ENCODE measurements around the gene OR10G8. TPM values are rescaled to one million over a fixed set of nuclear protein-coding genes. Genes with fewer than 3 reads are reported as not detected.

Gene OR10G8
- total RNA-seq, 1 donor from 2014 or later = not detected

DNA sequence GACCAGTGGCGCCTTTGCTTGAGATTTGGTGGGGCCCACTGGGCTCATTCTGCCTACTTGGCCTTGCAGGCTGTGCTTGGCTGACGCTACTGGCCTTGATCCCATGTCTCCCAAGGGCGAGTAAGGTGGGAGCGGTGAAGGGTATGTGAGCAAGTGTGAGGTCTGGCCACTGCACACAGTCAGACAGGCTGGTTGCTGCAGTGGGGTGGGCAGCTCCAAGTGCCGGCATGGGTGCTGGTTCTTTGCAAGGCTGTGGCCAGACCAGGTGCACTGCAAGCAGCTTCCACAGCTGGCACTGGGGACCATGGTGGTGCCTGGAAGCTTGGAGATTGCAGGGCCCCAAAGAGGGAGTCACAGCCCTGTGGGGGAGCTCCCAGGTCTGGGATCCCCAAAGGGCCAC, 48.0 kb downstream of the OR10G8 start:
- H3K27me3 ChIP-seq = no peaks in the 10 kb centered on the region
- H3K36me3 ChIP-seq = no peaks in the 10 kb centered on the region
- intact Hi-C loops (cut with DNase I) = loop anchor here (10.0 kb wide), 1 partner anchor 510 kb away; no protein-coding TSS in a partner anchor

GRCh38 chr11:124075492-124075840, 48.9 kb downstream of the OR10G8 start:
- Histone ChIP-seq H3K27me3 (no peaks in the 10 kb centered on the region), H3K27ac (no peak overlapping the region), H3K4me1 (peaks cover 5% of the 10 kb centered on the region in 2 donors), H3K36me3 (no peaks in the 10 kb centered on the region), H3K9me3 (no peaks in the 10 kb centered on the region), H3K4me3 (no peak overlapping the region)
- DNase-seq (ENCODE audit: low spot score in 2 of 2) = no peak
- TF ChIP-seq CTCF (IDR thresholded peaks at IDR 0.05) = no peak
- intact Hi-C loops (cut with DNase I) = loop anchor here (10.0 kb wide), 1 partner anchor 509 kb away; no protein-coding TSS in a partner anchor

More for the DNA sequence above, 48.0 kb downstream of the OR10G8 start:
- no peak for DNase-seq (ENCODE audit: low spot score in 2 of 2)
- Histone ChIP-seq H3K4me3 (no peak overlapping the region), H3K27ac (no peak overlapping the region), H3K4me1 (peaks cover 5% of the 10 kb centered on the region in 2 donors), H3K9me3 (no peaks in the 10 kb centered on the region)
- TF ChIP-seq CTCF (IDR thresholded peaks at IDR 0.05) = no peak

GRCh38 chr11:124075841-124076651, 49.4 kb downstream of the OR10G8 start:
- Histone ChIP-seq H3K4me1 (peaks cover 5% of the 10 kb centered on the region in 2 donors), H3K27ac (no peak overlapping the region), H3K4me3 (peak overlapping the region; percentile 48 to 65), H3K27me3 (no peaks in the 10 kb centered on the region), H3K9me3 (no peaks in the 10 kb centered on the region), H3K36me3 (no peaks in the 10 kb centered on the region)
- intact Hi-C loops (cut with DNase I) = loop anchor here (10.0 kb wide), 1 partner anchor 509 kb away; no protein-coding TSS in a partner anchor
- no peak for TF ChIP-seq CTCF (IDR thresholded peaks at IDR 0.05)
- no peak for DNase-seq (ENCODE audit: low spot score in 2 of 2)

- Histone ChIP-seq H3K36me3 (no peaks in the 10 kb centered on the region), H3K27ac (no peak overlapping the region), H3K4me3 (no peak overlapping the region), H3K4me1 (no peaks in the 10 kb centered on the region), H3K27me3 (no peaks in the 10 kb centered on the region), H3K9me3 (no peaks in the 10 kb centered on the region)
- DNase-seq (ENCODE audit: low spot score in 2 of 2) = no peak
- intact Hi-C loops (cut with DNase I) = loop anchor here (10.0 kb wide), 1 partner anchor 508 kb away; no protein-coding TSS in a partner anchor
- no peak for TF ChIP-seq CTCF (IDR thresholded peaks at IDR 0.05)
These were observed 50.7 kb downstream of the OR10G8 start for GRCh38 chr11:124077266-124077665.

- H3K36me3 ChIP-seq = no peaks in the 10 kb centered on the region
- intact Hi-C loops (cut with DNase I) = loop anchor here (10.0 kb wide), 1 partner anchor 506 kb away; no protein-coding TSS in a partner anchor
- no peaks in the 10 kb centered on the region for H3K27me3 ChIP-seq
- H3K27ac ChIP-seq = no peak overlapping the region
- DNase-seq (ENCODE audit: low spot score in 2 of 2) = no peak
- H3K4me1 ChIP-seq = no peaks in the 10 kb centered on the region
- no peak for TF ChIP-seq CTCF (IDR thresholded peaks at IDR 0.05)
- no peak overlapping the region for H3K4me3 ChIP-seq
- no peaks in the 10 kb centered on the region for H3K9me3 ChIP-seq
These were observed 52.0 kb downstream of the OR10G8 start for GRCh38 chr11:124078591-124078990.
